ENCODE results near the gene SLBP.
A peak's percentile ranks its signal among the peaks of the same experiment; 100 is the strongest.

The SLBP gene

GRCh38 chr4:1690698-1691097 lies 21.4 kb downstream of the SLBP start:
- no peak overlapping the region for H3K4me3 ChIP-seq (ENCODE audit: low read length)
- no peak for DNase-seq (ENCODE audit: low read depth)
- TF ChIP-seq CTCF (conservative IDR thresholded peaks at IDR 0.05; ENCODE audit: low read length) = no peak

DNA sequence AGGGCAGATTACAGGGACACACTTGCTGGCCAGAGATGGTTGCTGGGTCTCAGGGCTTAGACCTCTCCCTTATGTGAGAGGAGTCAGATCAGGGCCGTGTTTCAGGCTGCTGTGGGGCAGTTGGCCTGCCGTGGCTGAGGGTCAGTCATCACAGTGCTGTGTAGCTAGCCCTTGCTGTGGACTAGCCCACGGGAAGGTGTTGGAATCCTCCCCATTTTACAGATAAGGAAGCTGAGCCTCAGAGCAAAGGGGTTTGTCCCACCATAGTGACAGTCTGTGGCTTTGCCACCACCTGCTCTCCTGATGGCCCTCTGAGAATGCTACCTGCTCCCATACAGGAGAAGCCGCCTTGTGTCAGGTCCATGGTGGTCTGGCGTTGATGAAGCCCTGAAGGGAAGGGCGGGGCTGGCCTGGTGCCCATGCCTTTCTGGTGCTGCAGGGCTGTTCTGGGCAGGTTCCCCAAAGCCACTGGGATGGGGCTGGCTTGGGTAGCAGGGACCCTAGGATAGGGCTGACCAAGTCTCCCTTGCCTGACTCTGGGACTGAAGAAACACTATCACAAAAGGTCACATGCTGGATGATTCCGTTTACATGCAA lies 25.6 kb downstream of the SLBP start:
- DNase-seq (ENCODE audit: low read depth) = no peak
- TF ChIP-seq CTCF (conservative IDR thresholded peaks at IDR 0.05; ENCODE audit: low read length) = no peak
- no peak overlapping the region for H3K4me3 ChIP-seq (ENCODE audit: low read length)

GRCh38 chr4:1685235-1686150 lies 26.6 kb downstream of the SLBP start:
- no peak for TF ChIP-seq CTCF (conservative IDR thresholded peaks at IDR 0.05; ENCODE audit: low read length)
- peak overlapping the region; percentile 64; the same call in 1 of the 2 replicates for H3K4me3 ChIP-seq (ENCODE audit: low read length)
- DNase-seq (ENCODE audit: low read depth) = no peak

- no peak for DNase-seq (ENCODE audit: low read depth)
- no peak for TF ChIP-seq CTCF (conservative IDR thresholded peaks at IDR 0.05; ENCODE audit: low read length)
- H3K4me3 ChIP-seq (ENCODE audit: low read length) = peak overlapping the region; percentile 64
These were observed 27.4 kb downstream of the SLBP start for GRCh38 chr4:1684506-1685234.

- DNase-seq (ENCODE audit: low read depth) = peak; percentile 81
- TF ChIP-seq CTCF (conservative IDR thresholded peaks at IDR 0.05; ENCODE audit: low read length) = no peak
- H3K4me3 ChIP-seq (ENCODE audit: low read length) = peak within 1 kb of the TSS; percentile 65
These were observed 28.2 kb downstream of the SLBP start, which contains the start of gene FAM53A for GRCh38 chr4:1683736-1684505. Gene FAM53A (minus strand): TSS chr4:1684313. CDS start chr4:1668741, 15,572 bp downstream.

DNA sequence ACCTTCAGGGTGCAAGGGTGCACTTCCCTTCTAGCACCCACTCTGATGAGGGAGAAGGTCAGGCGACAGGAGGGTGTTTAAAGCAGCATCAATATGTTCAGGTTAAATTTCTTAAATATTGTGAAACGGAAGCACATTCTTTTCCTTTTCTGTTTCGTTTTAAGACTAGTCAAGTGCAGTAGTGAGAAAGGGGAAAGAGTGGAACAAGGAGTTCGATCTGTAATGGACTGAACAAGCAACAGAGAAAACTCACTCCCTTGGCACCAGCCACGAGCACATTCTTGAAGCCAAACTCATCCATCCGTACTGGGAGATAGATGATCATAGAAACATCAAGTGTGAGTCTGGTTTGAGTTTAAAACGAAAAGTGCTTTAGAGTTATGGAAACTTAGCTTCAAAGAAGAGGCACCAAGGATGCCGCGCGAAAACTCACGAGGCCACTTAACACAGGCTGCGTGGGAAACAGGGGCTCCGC lies 28.8 kb downstream of the SLBP start:
- H3K4me3 ChIP-seq (ENCODE audit: low read length) = peak overlapping the region; percentile 65
- no peak for TF ChIP-seq CTCF (conservative IDR thresholded peaks at IDR 0.05; ENCODE audit: low read length)
- peak; percentile 89 for DNase-seq (ENCODE audit: low read depth)
